PC-9 (cell line): ENCODE results near the gene HTR4.

Experiments
- EZH2 ChIP-seq: fragments of 200-600 bp; sonication (generic); IDR thresholded peaks from 2 replicates; pipeline ENCODE4 v1.8.0; 2017; ENCODE audit warnings: antibody characterized with exemption, low read depth
- TF ChIP-seq, protein P1 (sequence below): fragments of 200-600 bp; sonication (generic); conservative IDR thresholded peaks from 2 replicates; pipeline ENCODE4 v1.6.1; 2017; ENCODE audit warnings: mixed run types, antibody characterized with exemption, mild to moderate bottlenecking, moderate library complexity

DNA sequence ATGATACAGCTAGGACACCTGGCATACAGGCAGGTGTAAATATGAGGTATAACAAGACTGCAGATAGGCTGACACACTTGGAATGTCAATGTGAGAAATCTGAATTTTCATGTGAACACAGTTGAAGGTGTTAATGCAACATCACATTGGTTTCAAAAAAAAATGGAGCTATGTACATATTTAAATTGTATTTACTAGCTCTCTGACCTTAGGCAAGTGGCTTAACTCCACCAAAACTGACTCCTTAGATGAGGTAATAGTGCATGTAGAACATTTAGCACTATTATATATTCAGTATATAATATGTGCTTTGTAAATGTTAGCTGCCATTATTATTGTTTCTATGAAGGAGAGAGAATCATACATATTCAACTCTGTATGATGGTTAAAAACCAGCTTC is 48.0 kb downstream of the HTR4 start:
- TF ChIP-seq, protein P1, sequence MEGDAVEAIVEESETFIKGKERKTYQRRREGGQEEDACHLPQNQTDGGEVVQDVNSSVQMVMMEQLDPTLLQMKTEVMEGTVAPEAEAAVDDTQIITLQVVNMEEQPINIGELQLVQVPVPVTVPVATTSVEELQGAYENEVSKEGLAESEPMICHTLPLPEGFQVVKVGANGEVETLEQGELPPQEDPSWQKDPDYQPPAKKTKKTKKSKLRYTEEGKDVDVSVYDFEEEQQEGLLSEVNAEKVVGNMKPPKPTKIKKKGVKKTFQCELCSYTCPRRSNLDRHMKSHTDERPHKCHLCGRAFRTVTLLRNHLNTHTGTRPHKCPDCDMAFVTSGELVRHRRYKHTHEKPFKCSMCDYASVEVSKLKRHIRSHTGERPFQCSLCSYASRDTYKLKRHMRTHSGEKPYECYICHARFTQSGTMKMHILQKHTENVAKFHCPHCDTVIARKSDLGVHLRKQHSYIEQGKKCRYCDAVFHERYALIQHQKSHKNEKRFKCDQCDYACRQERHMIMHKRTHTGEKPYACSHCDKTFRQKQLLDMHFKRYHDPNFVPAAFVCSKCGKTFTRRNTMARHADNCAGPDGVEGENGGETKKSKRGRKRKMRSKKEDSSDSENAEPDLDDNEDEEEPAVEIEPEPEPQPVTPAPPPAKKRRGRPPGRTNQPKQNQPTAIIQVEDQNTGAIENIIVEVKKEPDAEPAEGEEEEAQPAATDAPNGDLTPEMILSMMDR: no peak
- TF ChIP-seq EZH2: no peak
